Astrocyte (in vitro differentiated cells and primary cell): Measurements from ENCODE around the gene KISS1R. TPM values are rescaled to one million over a fixed set of nuclear protein-coding genes. Genes with fewer than 3 reads are reported as not detected.

Experiments used
- DNase-seq: peaks from one replicate; pipeline ENCODE4 v3.0.0-alpha.2; 2010; ENCODE audit warnings: low read depth
- FAIRE-seq: peaks from 2 replicates; lab custom pipeline; 2011; peaks lifted over from hg19 to GRCh38; lab: Jason Lieb, UNC
- H2AFZ ChIP-seq: 2 replicates; pipeline ENCODE4 v1.6.0; 2012; ENCODE audit warnings: low read depth, low read length, inconsistent platforms
- H3K27ac ChIP-seq: 2 replicates; pipeline ENCODE4 v1.5.1; 2011; ENCODE audit warnings: low read depth, low read length, inconsistent platforms
- H3K27me3 ChIP-seq: 2 replicates; pipeline ENCODE4 v1.6.0; 2011; ENCODE audit warnings: low read length, inconsistent platforms; ENCODE audit not compliant: insufficient read depth
- H3K36me3 ChIP-seq: 2 replicates; pipeline ENCODE4 v1.5.1; 2011; ENCODE audit warnings: low read length, inconsistent platforms; ENCODE audit not compliant: insufficient read depth
- H3K4me1 ChIP-seq: 2 replicates; pipeline ENCODE4 v1.5.1; 2011; ENCODE audit warnings: low read length, inconsistent platforms; ENCODE audit not compliant: insufficient read depth
- H3K4me2 ChIP-seq: 2 replicates; pipeline ENCODE4 v1.6.0; 2012; ENCODE audit warnings: low read length, inconsistent platforms
- H3K4me3 ChIP-seq: 2 replicates; pipeline ENCODE4 v1.5.1; 2011; ENCODE audit warnings: low read depth, mild to moderate bottlenecking, low read length, inconsistent platforms; ENCODE audit not compliant: insufficient read depth
- H3K79me2 ChIP-seq: 2 replicates; pipeline ENCODE4 v1.6.0; 2012; ENCODE audit warnings: mild to moderate bottlenecking, low read length, inconsistent platforms; ENCODE audit not compliant: insufficient read depth
- H3K9ac ChIP-seq: 2 replicates; pipeline ENCODE4 v1.6.0; 2012; ENCODE audit warnings: mild to moderate bottlenecking, low read length, inconsistent platforms
- H3K9me3 ChIP-seq: 2 replicates; pipeline ENCODE4 v1.5.1; 2012; ENCODE audit warnings: low read depth, mild to moderate bottlenecking, low read length, inconsistent platforms; ENCODE audit not compliant: insufficient read depth
- H4K20me1 ChIP-seq: 2 replicates; pipeline ENCODE4 v1.6.0; 2012; ENCODE audit warnings: low read length, inconsistent platforms; ENCODE audit not compliant: insufficient read depth
- H3K27ac Mint-ChIP-seq: one replicate; pipeline ENCODE4 v1.8.0; 2021; ENCODE audit warnings: mild to moderate bottlenecking, mixed read lengths; ENCODE audit not compliant: unreplicated experiment
- H3K27me3 Mint-ChIP-seq: one replicate; pipeline ENCODE4 v1.8.0; 2021; ENCODE audit warnings: low read depth, mixed read lengths; ENCODE audit not compliant: unreplicated experiment
- H3K36me3 Mint-ChIP-seq: one replicate; pipeline ENCODE4 v1.8.0; 2021; ENCODE audit warnings: low read depth, mixed read lengths; ENCODE audit not compliant: unreplicated experiment
- H3K4me1 Mint-ChIP-seq: one replicate; pipeline ENCODE4 v1.8.0; 2021; ENCODE audit warnings: low read depth, mixed read lengths; ENCODE audit not compliant: unreplicated experiment
- H3K4me3 Mint-ChIP-seq: one replicate; pipeline ENCODE4 v1.8.0; 2021; ENCODE audit warnings: mild to moderate bottlenecking, moderate library complexity, mixed read lengths; ENCODE audit not compliant: unreplicated experiment
- H3K9me3 Mint-ChIP-seq: one replicate; pipeline ENCODE4 v1.8.0; 2021; ENCODE audit warnings: mild to moderate bottlenecking, mixed read lengths; ENCODE audit not compliant: unreplicated experiment
- CTCF ChIP-seq: IDR thresholded peaks from 2 replicates; pipeline ENCODE4 v1.5.1; 2011; ENCODE audit warnings: low read depth, mild to moderate bottlenecking, inconsistent platforms, low read length, moderate library complexity; ENCODE audit not compliant: insufficient read depth
- EZH2 ChIP-seq: IDR thresholded peaks from 2 replicates; pipeline ENCODE4 v1.6.1; 2012; ENCODE audit warnings: mild to moderate bottlenecking, low read length, inconsistent platforms; ENCODE audit not compliant: insufficient read depth
- total RNA-seq: library from RNA; stranded (reverse); gene quantifications from 2 replicates; pipeline ENCODE4 v1.2.1, GENCODE V29; 2021

Gene KISS1R
- total RNA-seq, 1 donor from 2014 or later, result not detected

- Histone ChIP-seq H3K4me3 (no peak overlapping the region), H2AFZ (no peak overlapping the region), H3K27me3 (no peaks in the 10 kb centered on the region), H3K27ac (no peak overlapping the region), H3K4me1 (peaks cover 26% of the 10 kb centered on the region), H4K20me1 (peaks cover 44% of the 10 kb centered on the region), H3K79me2 (peaks cover 43% of the 10 kb centered on the region), H3K9me3 (no peaks in the 10 kb centered on the region), H3K36me3 (no peaks in the 10 kb centered on the region), H3K4me2 (no peak overlapping the region), H3K9ac (no peak overlapping the region)
- TF ChIP-seq CTCF (no peak), EZH2 (no peak)
- FAIRE-seq (no peak), DNase-seq (no peak)
- no peaks in the 10 kb centered on the region for H3K9me3 Mint-ChIP-seq
- H3K36me3 Mint-ChIP-seq, result peaks cover 6% of the 10 kb centered on the region
- H3K27me3 Mint-ChIP-seq, result no peaks in the 10 kb centered on the region
- peaks cover 12% of the 10 kb centered on the region for H3K4me1 Mint-ChIP-seq
- no peak overlapping the region for H3K4me3 Mint-ChIP-seq
- no peak overlapping the region for H3K27ac Mint-ChIP-seq
These were observed 37.1 kb downstream of the KISS1R start for GRCh38 chr19:954272-954671.

DNA sequence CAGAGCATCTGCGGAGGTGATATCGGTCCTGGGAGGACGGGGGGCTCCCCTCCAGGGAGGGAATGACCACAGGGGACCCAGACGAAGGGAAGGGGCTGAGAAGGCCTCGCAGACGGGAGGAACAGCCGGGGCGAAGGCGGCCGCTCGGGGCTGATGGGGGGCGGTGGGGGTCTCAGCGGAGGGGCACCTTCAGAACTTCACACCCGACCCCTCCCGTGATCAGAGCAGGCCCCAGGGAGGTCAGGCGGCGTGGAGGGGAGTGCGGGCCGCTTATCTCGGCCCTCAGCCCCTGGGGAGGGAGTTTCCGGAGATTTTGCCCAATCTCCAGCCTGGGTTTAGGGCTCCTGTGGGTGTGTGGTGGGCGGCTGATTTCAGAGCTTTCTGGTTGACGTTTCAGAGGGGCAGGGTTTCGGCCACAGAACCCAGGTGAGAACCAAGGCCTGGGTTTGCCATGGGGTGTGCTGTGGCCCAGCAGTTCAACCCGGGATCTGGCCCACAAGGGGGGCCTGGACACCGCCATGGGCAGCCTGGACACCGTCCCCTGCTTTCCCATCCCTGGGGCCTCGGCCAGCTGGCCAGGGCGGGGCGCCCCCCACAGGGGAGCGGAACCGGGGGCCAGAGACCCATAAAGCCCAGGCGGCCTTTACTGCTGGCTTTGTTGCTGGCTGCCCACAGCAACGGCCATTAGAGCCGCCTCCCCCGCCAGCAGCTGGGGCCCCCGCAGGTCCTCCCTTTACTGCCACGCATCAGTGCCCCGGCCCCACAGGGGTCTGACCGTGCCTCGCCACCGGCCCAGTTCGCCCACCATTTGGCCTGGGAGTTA lies 37.8 kb downstream of the KISS1R start:
- Histone ChIP-seq H2AFZ (no peak overlapping the region), H3K9ac (no peak overlapping the region), H3K27ac (no peak overlapping the region), H3K79me2 (peaks cover 47% of the 10 kb centered on the region), H3K9me3 (no peaks in the 10 kb centered on the region), H4K20me1 (peaks cover 50% of the 10 kb centered on the region), H3K4me3 (no peak overlapping the region), H3K4me2 (no peak overlapping the region), H3K27me3 (no peaks in the 10 kb centered on the region), H3K4me1 (peaks cover 26% of the 10 kb centered on the region), H3K36me3 (no peaks in the 10 kb centered on the region)
- no peaks in the 10 kb centered on the region for H3K27me3 Mint-ChIP-seq
- peaks cover 9% of the 10 kb centered on the region for H3K36me3 Mint-ChIP-seq
- no peak overlapping the region for H3K4me3 Mint-ChIP-seq
- FAIRE-seq, result no peak
- DNase-seq, result no peak
- no peak overlapping the region for H3K27ac Mint-ChIP-seq
- H3K4me1 Mint-ChIP-seq, result peaks cover 14% of the 10 kb centered on the region
- no peaks in the 10 kb centered on the region for H3K9me3 Mint-ChIP-seq
- TF ChIP-seq EZH2 (no peak), CTCF (no peak)
